ENCODE results near the gene ZSWIM5.
"Not testable (repeated sequence)": the region's sequence is repeated elsewhere in the genome, so short reads cannot be mapped to it uniquely, and the experiment has no call there.

The ZSWIM5 gene

DNA sequence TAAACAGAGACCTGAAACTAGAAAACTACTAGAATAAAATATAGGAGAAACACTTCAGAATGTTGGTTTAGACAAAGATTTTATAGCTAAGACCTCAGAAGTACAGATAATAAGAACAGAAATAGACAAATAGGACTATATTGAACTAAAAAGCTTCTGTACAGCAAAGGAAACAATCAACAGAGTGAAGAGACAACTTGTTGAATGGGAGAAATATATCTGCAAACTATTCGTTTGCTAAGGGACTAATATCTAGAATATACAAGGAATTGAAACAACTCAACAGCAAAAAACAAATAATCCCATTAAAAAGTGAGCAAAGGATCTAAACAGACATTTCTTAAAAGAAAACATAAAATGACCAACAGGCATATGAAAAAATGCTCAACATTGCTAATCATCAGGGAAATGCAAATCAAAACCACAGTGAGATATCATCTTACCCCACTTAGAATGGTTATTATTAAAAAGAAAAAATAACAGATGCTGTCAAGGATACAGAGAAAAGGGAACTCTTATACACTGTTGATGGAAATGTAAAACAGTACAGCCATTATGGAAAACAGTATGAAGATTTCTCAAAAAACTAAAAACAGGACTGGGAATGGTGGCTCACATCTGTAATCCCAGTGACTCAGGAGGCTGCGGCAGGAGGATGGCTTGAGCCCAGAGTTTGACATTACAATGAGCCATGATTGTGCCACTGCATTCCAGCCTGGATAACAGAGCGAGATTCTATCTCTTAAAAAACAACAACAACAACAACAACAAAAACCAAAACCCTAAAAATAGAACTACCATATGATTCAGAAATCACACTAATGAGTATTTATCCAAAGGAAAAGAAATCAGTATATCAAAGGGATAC lies 37.3 kb upstream of the ZSWIM5 start:
- DNase-seq (ENCODE audit: low read depth, low spot score) = no peak
- in situ Hi-C loops (cut with HindIII; ENCODE audit: low sequenced_read_pairs) = no loop called here
- TF ChIP-seq, protein P1, sequence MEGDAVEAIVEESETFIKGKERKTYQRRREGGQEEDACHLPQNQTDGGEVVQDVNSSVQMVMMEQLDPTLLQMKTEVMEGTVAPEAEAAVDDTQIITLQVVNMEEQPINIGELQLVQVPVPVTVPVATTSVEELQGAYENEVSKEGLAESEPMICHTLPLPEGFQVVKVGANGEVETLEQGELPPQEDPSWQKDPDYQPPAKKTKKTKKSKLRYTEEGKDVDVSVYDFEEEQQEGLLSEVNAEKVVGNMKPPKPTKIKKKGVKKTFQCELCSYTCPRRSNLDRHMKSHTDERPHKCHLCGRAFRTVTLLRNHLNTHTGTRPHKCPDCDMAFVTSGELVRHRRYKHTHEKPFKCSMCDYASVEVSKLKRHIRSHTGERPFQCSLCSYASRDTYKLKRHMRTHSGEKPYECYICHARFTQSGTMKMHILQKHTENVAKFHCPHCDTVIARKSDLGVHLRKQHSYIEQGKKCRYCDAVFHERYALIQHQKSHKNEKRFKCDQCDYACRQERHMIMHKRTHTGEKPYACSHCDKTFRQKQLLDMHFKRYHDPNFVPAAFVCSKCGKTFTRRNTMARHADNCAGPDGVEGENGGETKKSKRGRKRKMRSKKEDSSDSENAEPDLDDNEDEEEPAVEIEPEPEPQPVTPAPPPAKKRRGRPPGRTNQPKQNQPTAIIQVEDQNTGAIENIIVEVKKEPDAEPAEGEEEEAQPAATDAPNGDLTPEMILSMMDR (IDR thresholded peaks at IDR 0.05; ENCODE audit: low read depth, low read length) = no peak

DNA sequence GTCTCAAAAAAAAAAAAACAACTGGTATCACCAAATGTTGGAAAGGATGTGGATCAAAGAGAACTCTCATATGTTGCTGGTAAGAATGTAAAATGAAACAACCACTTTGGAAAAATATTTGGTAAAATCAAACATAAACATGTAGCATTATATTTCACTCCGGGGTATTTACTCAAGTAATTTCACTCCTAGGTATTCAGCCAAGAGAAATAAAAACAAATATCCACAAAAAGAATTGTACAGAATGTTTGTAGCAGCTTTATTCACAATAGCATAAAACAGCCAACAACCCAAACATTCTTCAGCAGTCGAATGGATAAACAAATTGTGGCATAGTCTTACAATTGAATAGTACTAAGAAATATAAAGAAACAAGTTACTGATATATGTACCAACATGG lies 32.4 kb upstream of the ZSWIM5 start:
- H3K4me3 ChIP-seq (ENCODE audit: low read depth, low read length) = no peak overlapping the region
- in situ Hi-C loops (cut with HindIII; ENCODE audit: low sequenced_read_pairs) = no loop called here
- TF ChIP-seq, protein P1 (IDR thresholded peaks at IDR 0.05; ENCODE audit: low read depth, low read length) = no peak
- DNase-seq (ENCODE audit: low read depth, low spot score) = no peak

More for the DNA sequence above, 37.3 kb upstream of the ZSWIM5 start:
- no peak overlapping the region for H3K4me3 ChIP-seq (ENCODE audit: low read depth, low read length)

DNA sequence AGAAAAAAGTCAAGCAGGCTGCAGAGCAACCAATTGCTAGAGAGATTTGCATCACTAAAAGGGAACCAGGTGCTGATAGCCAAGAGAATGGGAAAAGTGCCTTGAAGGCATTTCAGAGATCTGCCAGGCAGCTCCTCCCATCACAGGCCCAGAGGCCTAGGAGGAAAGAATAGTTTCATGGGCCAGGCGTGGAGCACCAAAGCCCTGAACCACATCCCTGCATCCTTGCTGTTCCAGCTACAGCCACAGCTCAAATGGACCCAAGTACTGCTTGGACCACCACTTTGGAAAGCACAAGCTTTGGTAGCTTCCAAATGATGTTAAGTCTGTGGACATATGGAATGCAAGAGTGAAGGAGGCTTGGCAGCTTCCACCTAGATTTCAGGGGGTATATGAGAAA lies 29.7 kb upstream of the ZSWIM5 start:
- DNase-seq (ENCODE audit: low read depth, low spot score) = no peak
- TF ChIP-seq, protein P1 (IDR thresholded peaks at IDR 0.05; ENCODE audit: low read depth, low read length) = no peak
- in situ Hi-C loops (cut with HindIII; ENCODE audit: low sequenced_read_pairs) = no loop called here
- H3K4me3 ChIP-seq (ENCODE audit: low read depth, low read length) = no peak overlapping the region

DNA sequence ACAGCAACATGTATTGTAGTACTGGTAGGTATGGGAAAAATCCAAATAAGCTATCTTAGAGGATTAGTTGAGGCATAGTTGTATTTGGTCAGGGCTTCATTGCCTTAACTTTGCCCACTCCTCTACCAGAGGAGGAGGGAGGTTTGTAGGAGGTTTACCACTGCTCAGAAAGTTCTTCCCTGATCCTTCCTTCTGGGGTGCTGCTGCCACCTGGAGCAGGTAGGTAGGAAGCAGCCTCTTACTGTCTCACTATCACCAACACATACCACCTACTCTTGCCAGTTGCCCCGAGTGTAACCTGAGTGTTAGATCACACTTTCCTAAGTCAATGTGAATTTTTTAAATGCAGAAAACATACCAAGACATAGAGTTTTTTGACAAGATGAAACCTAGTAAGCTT lies 24.1 kb upstream of the ZSWIM5 start:
- in situ Hi-C loops (cut with HindIII; ENCODE audit: low sequenced_read_pairs) = no loop called here
- no peak overlapping the region for H3K4me3 ChIP-seq (ENCODE audit: low read depth, low read length)
- TF ChIP-seq, protein P1 (IDR thresholded peaks at IDR 0.05; ENCODE audit: low read depth, low read length) = no peak
- DNase-seq (ENCODE audit: low read depth, low spot score) = no peak

DNA sequence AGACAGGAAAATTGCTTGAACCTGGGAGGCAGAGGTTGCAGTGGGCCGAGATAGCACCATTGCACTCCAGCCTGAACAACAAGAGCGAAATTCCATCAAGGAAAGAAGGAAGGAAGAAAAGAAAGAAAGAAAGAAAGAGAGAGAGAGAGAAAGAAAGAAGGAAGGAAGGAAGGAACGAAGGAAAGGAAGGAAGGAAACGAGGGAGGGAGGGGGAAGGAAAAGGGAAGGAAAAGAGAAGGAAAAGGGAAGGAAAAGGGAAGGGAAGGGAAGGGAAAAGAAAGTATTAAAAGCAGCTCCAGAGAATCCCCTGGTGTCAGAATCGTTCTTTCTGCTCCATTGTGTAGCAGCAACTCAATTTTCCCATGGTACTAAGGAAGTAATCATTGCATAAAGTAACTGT lies 19.2 kb upstream of the ZSWIM5 start:
- H3K4me3 ChIP-seq (ENCODE audit: low read depth, low read length) = no peak overlapping the region
- DNase-seq (ENCODE audit: low read depth, low spot score) = no peak
- in situ Hi-C loops (cut with HindIII; ENCODE audit: low sequenced_read_pairs) = no loop called here
- TF ChIP-seq, protein P1 (IDR thresholded peaks at IDR 0.05; ENCODE audit: low read depth, low read length) = no peak

DNA sequence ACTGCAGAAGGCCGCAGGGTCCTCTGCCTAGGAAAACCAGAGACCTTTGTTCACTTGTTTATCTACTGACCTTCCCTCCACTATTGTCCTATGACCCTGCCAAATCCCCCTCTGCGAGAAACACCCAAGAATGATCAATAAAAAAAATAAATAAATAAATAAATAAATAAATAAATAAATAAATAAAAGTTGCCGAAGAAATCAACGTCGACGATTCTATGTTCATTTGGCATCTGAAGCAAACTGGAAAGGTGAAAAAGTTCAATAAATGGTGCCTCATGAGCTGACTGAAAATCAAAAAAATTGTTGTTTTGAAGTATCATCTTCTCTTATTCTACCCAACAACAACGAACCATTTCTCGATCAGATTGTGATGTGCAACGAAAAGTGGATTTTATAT lies 17.3 kb upstream of the ZSWIM5 start:
- in situ Hi-C loops (cut with HindIII; ENCODE audit: low sequenced_read_pairs); H3K4me3 ChIP-seq (ENCODE audit: low read depth, low read length); DNase-seq (ENCODE audit: low read depth, low spot score): not testable (repeated sequence)

DNA sequence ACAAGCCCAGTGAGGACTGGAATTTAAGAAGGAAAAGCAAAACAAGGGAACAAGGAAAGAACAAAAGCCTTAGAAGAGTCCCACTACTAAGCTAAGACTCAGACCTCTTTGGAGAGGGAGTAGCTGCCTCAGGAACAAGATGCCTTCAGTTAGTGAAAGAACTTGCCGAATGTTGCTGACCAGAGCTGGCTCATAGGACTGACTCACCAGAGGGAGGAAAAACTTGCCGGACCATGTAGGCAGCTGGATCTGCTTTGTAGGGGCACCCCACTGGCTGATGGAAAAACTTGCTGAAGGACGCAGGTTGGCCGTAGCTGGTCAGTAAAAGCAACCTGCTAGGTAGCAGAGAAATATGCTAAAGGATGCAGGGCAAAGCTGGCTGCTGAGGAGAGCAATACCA lies 15.3 kb upstream of the ZSWIM5 start:
- DNase-seq (ENCODE audit: low read depth, low spot score) = peak; percentile 35
- H3K4me3 ChIP-seq (ENCODE audit: low read depth, low read length) = no peak overlapping the region
- TF ChIP-seq, protein P1 (IDR thresholded peaks at IDR 0.05; ENCODE audit: low read depth, low read length) = no peak
- in situ Hi-C loops (cut with HindIII; ENCODE audit: low sequenced_read_pairs) = no loop called here

Data from astrocyte of the spinal cord (primary cell).